Muscle layer of duodenum (tissue), 2 donors: ENCODE data around the gene NR1H4.
"Not testable (repeated sequence)": the region's sequence is repeated elsewhere in the genome, so short reads cannot be mapped to it uniquely, and the experiment has no call there.

Experiments
- H3K27ac ChIP-seq: one replicate; pipeline ENCODE4 v1.7.0; 2013; ENCODE audit warnings: mild to moderate bottlenecking, low read length
- H3K27me3 ChIP-seq: one replicate; pipeline ENCODE4 v1.7.0; 2013; ENCODE audit warnings: low read depth, mild to moderate bottlenecking, control low read depth, low read length
- H3K36me3 ChIP-seq, 2 donors: one replicate each; pipeline ENCODE4 v1.7.0; 2013; ENCODE audit warnings: low read length in 2 of 2, control low read depth in 1 of 2, mild to moderate bottlenecking in 1 of 2; ENCODE audit not compliant: insufficient read depth in 2 of 2, control insufficient read depth in 1 of 2
- H3K4me1 ChIP-seq, 2 donors: one replicate each; pipeline ENCODE4 v1.7.0; 2013; ENCODE audit warnings: low read length in 2 of 2, mild to moderate bottlenecking in 2 of 2, control low read depth in 1 of 2, moderate library complexity in 1 of 2; ENCODE audit not compliant: insufficient read depth in 2 of 2, control insufficient read depth in 1 of 2
- H3K4me3 ChIP-seq, 2 donors: one replicate each; pipeline ENCODE4 v1.7.0; 2013; ENCODE audit warnings: low read length in 2 of 2, low read depth in 1 of 2, mild to moderate bottlenecking in 1 of 2
- H3K9me3 ChIP-seq, 2 donors: one replicate each; pipeline ENCODE4 v1.7.0; 2013; ENCODE audit warnings: low read length in 2 of 2, control low read depth in 1 of 2, mild to moderate bottlenecking in 1 of 2; ENCODE audit not compliant: control insufficient read depth in 1 of 2
- donor health status: healthy.

NR1H4 gene

GRCh38 chr12:100545092-100545491 is 71.4 kb downstream of the NR1H4 start:
- H3K36me3 ChIP-seq = no peaks in the 10 kb centered on the region
- no peaks in the 10 kb centered on the region for H3K27me3 ChIP-seq
- no peaks in the 10 kb centered on the region for H3K4me1 ChIP-seq
- H3K4me3 ChIP-seq = no peak overlapping the region
- H3K27ac ChIP-seq = no peak overlapping the region
- H3K9me3 ChIP-seq = no peaks in the 10 kb centered on the region

GRCh38 chr12:100553936-100554335 is 80.3 kb downstream of the NR1H4 start:
- no peaks in the 10 kb centered on the region for H3K9me3 ChIP-seq
- no peak overlapping the region for H3K27ac ChIP-seq
- no peaks in the 10 kb centered on the region for H3K36me3 ChIP-seq
- no peak overlapping the region for H3K4me3 ChIP-seq
- peaks cover 0 to 5% of the 10 kb centered on the region in 2 donors for H3K4me1 ChIP-seq
- H3K27me3 ChIP-seq = no peaks in the 10 kb centered on the region

- no peak overlapping the region for H3K27ac ChIP-seq
- no peak overlapping the region for H3K4me3 ChIP-seq
- no peaks in the 10 kb centered on the region for H3K36me3 ChIP-seq
- H3K27me3 ChIP-seq = no peaks in the 10 kb centered on the region
- peaks cover 0 to 5% of the 10 kb centered on the region in 2 donors for H3K4me1 ChIP-seq
- no peaks in the 10 kb centered on the region for H3K9me3 ChIP-seq
Observed at GRCh38 chr12:100554608-100555077, 81.0 kb downstream of the NR1H4 start.

GRCh38 chr12:100555722-100556121 is 82.1 kb downstream of the NR1H4 start:
- no peaks in the 10 kb centered on the region for H3K27me3 ChIP-seq
- no peaks in the 10 kb centered on the region for H3K9me3 ChIP-seq
- no peaks in the 10 kb centered on the region for H3K36me3 ChIP-seq
- H3K4me3 ChIP-seq = no peak overlapping the region
- H3K4me1 ChIP-seq = peaks cover 0 to 5% of the 10 kb centered on the region in 2 donors
- H3K27ac ChIP-seq = no peak overlapping the region

GRCh38 chr12:100557357-100557756 is 83.7 kb downstream of the NR1H4 start:
- Histone ChIP-seq H3K27ac (no peak overlapping the region), H3K4me3 (no peak overlapping the region), H3K9me3 (no peaks in the 10 kb centered on the region), H3K4me1 (peaks cover 0 to 5% of the 10 kb centered on the region in 2 donors), H3K27me3 (no peaks in the 10 kb centered on the region), H3K36me3 (no peaks in the 10 kb centered on the region)

GRCh38 chr12:100559261-100559660 is 85.6 kb downstream of the NR1H4 start:
- H3K4me3 ChIP-seq, H3K9me3 ChIP-seq, H3K27ac ChIP-seq, H3K4me1 ChIP-seq, H3K36me3 ChIP-seq, H3K27me3 ChIP-seq: not testable (repeated sequence)

- no peaks in the 10 kb centered on the region for H3K36me3 ChIP-seq
- no peaks in the 10 kb centered on the region for H3K27me3 ChIP-seq
- no peak overlapping the region for H3K27ac ChIP-seq
- H3K4me3 ChIP-seq = no peak overlapping the region
- H3K9me3 ChIP-seq = no peaks in the 10 kb centered on the region
- no peaks in the 10 kb centered on the region for H3K4me1 ChIP-seq
Observed at GRCh38 chr12:100564090-100564489, 90.4 kb downstream of the NR1H4 start.

GRCh38 chr12:100564905-100565467 is 91.3 kb downstream of the NR1H4 start:
- Histone ChIP-seq H3K27ac (no peak overlapping the region), H3K27me3 (no peaks in the 10 kb centered on the region), H3K4me3 (no peak overlapping the region), H3K9me3 (no peaks in the 10 kb centered on the region), H3K4me1 (no peaks in the 10 kb centered on the region), H3K36me3 (no peaks in the 10 kb centered on the region)

- no peak overlapping the region for H3K4me3 ChIP-seq
- H3K9me3 ChIP-seq = no peaks in the 10 kb centered on the region
- H3K27ac ChIP-seq = no peak overlapping the region
- no peaks in the 10 kb centered on the region for H3K27me3 ChIP-seq
- no peaks in the 10 kb centered on the region for H3K4me1 ChIP-seq
- H3K36me3 ChIP-seq = no peaks in the 10 kb centered on the region
Observed at GRCh38 chr12:100565987-100566545, 92.4 kb downstream of the NR1H4 start.

GRCh38 chr12:100566887-100567637 is 93.4 kb downstream of the NR1H4 start:
- Histone ChIP-seq H3K27ac (no peak overlapping the region), H3K4me1 (no peaks in the 10 kb centered on the region), H3K9me3 (no peaks in the 10 kb centered on the region), H3K4me3 (no peak overlapping the region), H3K27me3 (no peaks in the 10 kb centered on the region), H3K36me3 (no peaks in the 10 kb centered on the region)

GRCh38 chr12:100567945-100568344 is 94.3 kb downstream of the NR1H4 start:
- H3K36me3 ChIP-seq = no peaks in the 10 kb centered on the region
- H3K27ac ChIP-seq = no peak overlapping the region
- H3K27me3 ChIP-seq = no peaks in the 10 kb centered on the region
- H3K9me3 ChIP-seq = no peaks in the 10 kb centered on the region
- H3K4me3 ChIP-seq = no peak overlapping the region
- H3K4me1 ChIP-seq = no peaks in the 10 kb centered on the region
